GM18511 (cell line): ENCODE measurements around the gene SMYD3.
"Not testable (repeated sequence)": the region's sequence is repeated elsewhere in the genome, so short reads cannot be mapped to it uniquely, and the experiment has no call there.

Source experiments
- ATAC-seq: cut with Tn5 transposase; IDR thresholded peaks from one replicate; pipeline ENCODE4 v1.9.1; 2021; ENCODE audit warnings: mild to moderate bottlenecking, moderate library complexity; ENCODE audit not compliant: unreplicated experiment

SMYD3 gene

DNA sequence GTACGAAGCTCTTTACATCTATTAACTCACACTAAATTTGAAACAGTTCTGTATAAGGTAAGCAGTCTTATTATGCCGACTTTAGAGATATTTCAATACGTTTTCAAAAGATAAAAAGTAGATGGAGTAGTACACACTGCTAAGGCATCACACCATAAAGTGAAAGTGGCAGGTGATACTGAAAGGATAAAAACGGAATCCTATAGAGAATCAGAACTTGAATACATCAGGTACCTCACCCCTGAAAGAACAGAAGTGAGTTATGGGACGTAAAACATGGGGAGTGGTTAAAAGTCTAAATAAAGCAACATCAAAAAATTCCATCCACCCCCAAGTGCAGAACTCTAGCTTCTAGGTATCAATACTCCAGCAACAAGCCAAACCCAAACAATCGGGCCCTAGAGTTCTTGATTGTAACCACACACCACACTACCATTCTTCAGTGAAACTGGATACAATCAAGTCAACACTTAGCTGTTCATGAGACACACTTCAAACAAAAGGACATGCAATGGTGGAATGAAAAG lies 142.6 kb downstream of the SMYD3 start:
- ATAC-seq, result peak; percentile 80

- ATAC-seq, result not testable (repeated sequence)
Observed at GRCh38 chr1:246357014-246357598, 150.0 kb downstream of the SMYD3 start.

DNA sequence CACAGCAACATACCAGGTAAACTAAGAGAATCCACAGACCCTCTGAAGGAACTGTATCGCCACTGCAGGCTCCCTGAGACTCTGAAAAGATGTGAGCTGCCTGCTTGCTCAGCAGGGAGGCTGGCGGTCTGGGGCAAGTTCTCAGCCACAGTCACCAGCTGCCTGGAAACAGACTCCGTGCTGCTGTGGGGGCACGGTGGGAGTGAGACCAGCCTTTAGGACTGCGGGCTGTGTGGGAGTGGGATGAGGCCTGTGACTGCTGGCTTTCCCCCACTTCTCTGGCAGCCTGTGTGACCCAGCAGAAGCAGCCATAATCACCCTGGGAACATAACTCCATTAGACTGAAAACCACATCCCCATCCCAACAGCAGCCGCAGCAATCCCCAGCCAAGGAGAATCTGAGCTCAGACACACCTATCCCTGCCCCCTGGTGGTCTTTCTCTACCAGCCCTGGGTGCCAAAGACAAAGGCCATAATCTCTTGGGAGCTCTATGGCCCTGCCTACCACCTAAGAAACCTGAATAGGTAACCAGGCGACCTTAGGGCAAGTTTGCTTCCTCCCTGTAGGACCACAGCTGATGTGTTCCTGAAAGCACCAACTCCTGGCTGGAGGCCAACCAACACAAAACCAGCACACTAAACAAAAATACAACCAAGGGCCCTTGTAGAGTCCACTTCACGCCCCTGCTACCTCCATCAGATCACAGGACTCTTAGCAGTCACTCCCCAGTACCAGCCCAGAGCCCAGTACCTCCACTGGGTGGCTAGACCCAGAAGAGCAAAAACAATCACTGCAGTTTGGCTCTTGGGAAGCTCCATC lies 151.5 kb downstream of the SMYD3 start:
- no peak for ATAC-seq

DNA sequence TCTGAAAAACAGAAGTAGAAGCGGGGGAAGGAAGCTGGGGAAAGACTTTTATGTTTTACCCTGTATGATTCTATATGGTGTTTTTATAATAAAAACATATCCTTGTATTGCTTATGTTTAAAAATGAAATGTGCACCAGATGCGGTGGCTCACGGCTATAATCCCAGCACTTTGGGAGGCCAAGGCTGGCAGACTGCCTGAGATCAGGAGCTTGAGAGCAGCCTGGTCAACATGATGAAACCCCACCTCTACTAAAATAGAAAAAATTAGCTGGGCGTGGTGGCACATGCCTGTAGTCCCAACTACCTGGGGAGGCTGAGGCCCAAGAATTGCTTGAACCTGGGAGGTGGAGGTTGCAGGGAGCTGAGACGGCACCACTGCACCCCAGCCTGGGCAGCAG lies 155.4 kb downstream of the SMYD3 start:
- no peak for ATAC-seq

DNA sequence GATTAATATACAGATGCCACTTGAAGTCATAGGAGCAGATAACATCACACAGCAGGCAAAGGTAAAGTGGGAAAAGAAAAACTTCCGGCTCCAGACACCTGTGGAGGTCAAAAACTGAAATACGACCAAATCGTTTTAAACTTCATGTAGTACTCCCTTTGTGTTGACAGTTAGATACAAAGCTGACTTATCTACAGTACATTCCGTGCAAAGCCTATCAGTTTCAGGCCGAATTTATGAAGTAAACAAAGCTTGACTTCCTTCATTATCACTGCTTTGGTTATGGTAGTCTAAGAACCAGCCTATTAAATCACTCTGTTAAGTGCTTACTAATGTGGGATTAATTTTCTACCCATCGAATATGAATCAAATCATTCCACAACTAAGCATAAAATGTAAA lies 156.3 kb downstream of the SMYD3 start:
- no peak for ATAC-seq

- no peak for ATAC-seq
Observed at GRCh38 chr1:246343937-246344336, 163.1 kb downstream of the SMYD3 start.

GRCh38 chr1:246343251-246343650 lies 163.8 kb downstream of the SMYD3 start:
- no peak for ATAC-seq

DNA sequence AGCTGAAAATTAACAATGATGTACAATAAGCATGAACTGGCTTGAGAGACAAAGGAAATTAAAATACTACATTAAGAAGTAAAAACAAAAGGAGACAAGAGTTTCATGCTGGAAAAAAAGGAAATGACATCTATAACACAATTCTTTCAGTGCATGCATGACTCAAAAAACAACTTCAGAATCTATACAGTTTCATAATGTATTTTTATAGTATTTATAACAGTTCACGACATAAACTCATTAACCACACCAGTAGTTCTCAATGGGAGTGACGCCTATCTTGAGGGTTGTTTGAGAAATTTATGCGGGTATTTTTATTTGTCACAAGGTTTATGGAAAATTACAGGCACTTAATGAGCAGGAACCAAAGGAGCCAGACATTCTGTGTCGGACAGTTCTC lies 168.5 kb downstream of the SMYD3 start:
- ATAC-seq, result no peak

DNA sequence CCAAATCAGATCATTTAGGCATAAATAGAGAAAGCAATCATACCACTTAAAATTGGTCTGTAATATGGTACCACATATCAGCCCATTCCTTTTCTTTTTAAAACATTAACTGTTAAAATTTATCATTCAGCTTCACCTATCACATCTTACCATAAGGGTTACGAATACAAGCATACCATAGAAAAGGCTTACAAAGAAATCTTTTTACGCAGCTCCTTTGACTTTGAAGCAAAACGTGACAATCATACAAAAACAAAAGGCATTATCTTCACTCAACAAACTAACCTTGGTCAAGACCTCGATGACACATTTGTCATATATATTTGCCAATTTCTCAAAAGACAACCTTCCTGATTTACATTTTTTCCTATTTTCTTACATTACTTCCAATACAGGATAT lies 169.0 kb downstream of the SMYD3 start:
- ATAC-seq, result no peak

- no peak for ATAC-seq
Observed at GRCh38 chr1:246335151-246335550, 171.9 kb downstream of the SMYD3 start.

- no peak for ATAC-seq
Observed at GRCh38 chr1:246333855-246334254, 173.2 kb downstream of the SMYD3 start.

DNA sequence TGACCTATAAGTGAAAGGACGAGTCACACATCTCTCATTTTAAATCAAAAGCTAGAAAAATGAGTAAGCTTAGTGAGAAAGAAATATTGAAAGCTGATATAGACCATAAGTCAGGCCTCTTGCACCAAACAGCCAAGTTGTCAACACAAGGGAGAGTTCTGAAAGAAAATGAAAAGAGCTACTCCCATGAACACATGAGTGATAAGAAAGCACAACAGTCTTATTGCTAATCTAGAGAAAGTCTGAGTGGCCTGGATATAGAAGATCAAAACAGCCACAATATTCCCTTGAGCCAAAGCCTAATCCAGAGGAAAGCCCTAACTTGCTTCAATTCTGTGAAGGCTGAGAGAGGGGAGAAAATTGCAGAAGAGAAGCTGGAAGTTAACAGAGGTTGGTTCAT lies 175.0 kb downstream of the SMYD3 start:
- ATAC-seq, result no peak

DNA sequence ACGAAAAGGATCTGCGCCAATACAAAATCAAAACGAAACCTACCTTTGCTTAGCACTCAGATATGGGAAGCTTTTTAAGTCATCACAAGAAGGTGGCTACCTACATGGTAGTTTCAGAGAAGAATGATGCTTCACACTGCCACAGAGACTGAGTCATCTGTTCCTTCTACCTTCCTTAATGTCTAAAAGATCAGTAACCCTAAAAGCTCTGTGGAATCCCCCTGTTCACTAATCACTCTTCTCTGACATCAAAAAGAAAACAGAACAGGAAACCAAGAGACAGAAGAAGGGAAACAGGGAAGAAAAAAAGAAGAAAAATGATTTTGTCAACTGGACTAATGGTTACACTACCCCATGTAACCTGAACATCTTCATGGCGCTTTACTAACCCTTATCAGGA lies 177.2 kb downstream of the SMYD3 start:
- ATAC-seq, result peak; percentile 99

DNA sequence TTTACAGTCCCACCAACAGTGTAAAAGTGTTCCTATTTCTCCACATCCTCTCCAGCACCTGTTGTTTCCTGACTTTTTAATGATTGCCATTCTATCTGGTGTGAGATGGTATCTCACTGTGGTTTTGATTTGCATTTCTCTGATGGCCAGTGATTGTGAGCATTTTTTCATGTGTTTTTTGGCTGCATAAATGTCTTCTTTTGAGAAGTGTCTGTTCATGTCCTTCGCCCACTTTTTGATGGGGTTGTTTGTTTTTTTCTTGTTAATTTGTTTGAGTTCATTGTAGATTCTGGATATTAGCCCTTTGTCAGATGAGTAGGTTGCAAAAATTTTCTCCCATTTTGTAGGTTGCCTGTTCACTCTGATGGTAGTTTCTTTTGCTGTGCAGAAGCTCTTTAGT lies 177.8 kb downstream of the SMYD3 start:
- not testable (repeated sequence) for ATAC-seq

GRCh38 chr1:246324711-246325110 lies 182.4 kb downstream of the SMYD3 start:
- ATAC-seq, result no peak

DNA sequence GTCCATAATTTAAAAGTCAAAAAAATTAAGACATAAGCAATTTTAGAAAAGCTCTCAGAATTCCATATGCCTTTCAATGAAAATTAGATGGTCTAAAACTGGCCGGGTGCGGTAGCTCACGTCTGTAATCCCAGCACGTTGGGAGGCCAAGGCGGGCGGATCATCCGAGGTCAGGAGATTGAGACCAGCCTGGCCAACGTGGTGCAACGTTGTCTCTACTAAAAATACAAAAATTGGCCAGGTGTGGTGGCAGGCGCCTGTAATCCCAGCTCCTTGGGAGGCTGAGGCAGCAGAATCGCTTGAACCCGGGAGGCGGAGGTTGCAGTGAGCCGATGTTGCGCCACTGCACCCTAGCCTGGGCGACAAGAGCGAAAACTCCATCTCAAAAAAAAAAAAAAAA lies 183.0 kb downstream of the SMYD3 start:
- not testable (repeated sequence) for ATAC-seq

DNA sequence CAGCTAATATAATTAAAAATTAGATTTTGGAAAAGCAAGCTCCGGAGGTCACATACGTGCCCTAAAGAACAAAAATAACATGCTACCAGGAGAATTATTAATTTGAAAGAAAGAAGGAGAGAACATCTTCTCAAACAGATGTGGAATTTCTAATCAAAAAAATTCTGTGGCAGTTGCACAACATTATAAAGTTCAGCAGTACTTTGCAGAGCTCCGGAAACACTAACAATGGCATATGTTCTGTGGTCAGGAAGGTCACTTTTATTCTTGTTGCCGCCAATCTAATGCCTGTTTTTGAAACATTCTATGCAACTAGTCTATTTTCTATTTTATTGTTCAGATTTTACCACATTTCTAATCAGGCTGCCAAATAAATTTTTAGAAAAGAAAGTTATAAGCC lies 186.8 kb downstream of the SMYD3 start:
- no peak for ATAC-seq

GRCh38 chr1:246319083-246319714 lies 187.9 kb downstream of the SMYD3 start:
- ATAC-seq, result no peak

GRCh38 chr1:246318622-246319021 lies 188.5 kb downstream of the SMYD3 start:
- ATAC-seq, result no peak

DNA sequence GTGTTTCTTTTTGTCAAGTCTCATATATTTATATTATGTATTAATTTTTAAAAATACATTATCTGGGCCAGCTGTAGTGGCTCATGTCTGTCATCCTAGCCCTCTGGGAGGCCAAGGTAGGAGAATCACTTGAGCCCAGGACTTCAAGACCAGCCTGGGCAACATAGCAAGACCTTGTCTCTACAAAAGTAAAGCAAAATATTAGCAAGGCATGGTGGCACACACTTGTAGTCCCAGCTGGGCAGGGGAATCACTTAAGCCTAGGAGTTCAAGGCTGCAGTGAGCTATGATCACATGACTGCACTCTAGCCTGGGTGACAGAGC lies 189.1 kb downstream of the SMYD3 start:
- ATAC-seq, result no peak

DNA sequence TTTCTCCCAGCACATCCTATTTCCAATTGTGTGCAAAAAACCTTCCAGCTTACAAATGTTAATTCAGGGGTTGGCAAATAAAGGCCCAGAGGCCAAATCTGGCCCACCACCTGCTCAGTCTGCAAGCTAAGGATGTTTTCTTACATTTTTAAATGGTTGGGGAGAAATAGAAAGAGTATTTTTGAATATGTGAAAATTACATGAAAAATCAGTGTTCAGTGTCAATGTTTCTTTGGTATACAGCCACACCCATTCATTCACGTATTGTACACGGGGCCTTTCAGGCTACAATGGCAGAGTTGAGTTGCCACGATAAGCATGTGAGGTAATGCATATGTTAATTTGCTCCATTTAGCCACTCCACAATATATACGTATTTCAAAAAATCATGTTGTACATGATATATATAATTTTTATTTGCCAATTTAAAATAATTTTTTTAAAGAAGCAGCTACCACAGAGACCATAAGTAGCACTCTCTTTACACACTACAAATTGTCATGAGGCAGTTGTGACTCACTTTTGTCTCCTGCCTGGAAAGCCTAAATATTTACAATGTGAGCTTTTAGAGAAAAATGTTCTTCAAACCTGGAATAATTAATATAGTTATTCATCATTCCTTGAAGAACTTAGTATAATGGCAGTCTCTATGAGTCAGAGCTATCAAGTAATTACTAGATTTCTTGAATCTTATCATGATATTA lies 189.6 kb downstream of the SMYD3 start:
- ATAC-seq, result no peak
